DMS 273 (cell line): ENCODE data around the gene ATG7.

Source experiments
- DNase-seq: peaks from one replicate; lab custom pipeline; 2025; ENCODE audit not compliant: unreplicated experiment; lab: John Stamatoyannopoulos, UW

The ATG7 gene, protein sequence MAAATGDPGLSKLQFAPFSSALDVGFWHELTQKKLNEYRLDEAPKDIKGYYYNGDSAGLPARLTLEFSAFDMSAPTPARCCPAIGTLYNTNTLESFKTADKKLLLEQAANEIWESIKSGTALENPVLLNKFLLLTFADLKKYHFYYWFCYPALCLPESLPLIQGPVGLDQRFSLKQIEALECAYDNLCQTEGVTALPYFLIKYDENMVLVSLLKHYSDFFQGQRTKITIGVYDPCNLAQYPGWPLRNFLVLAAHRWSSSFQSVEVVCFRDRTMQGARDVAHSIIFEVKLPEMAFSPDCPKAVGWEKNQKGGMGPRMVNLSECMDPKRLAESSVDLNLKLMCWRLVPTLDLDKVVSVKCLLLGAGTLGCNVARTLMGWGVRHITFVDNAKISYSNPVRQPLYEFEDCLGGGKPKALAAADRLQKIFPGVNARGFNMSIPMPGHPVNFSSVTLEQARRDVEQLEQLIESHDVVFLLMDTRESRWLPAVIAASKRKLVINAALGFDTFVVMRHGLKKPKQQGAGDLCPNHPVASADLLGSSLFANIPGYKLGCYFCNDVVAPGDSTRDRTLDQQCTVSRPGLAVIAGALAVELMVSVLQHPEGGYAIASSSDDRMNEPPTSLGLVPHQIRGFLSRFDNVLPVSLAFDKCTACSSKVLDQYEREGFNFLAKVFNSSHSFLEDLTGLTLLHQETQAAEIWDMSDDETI

GRCh38 chr3:11271986-11272904, at the start of gene ATG7:
ATG7 (plus strand) TSS chr3:11272397; CDS start chr3:11298696, 26,299 bp downstream.
- DNase-seq = peak; percentile 97

DNA sequence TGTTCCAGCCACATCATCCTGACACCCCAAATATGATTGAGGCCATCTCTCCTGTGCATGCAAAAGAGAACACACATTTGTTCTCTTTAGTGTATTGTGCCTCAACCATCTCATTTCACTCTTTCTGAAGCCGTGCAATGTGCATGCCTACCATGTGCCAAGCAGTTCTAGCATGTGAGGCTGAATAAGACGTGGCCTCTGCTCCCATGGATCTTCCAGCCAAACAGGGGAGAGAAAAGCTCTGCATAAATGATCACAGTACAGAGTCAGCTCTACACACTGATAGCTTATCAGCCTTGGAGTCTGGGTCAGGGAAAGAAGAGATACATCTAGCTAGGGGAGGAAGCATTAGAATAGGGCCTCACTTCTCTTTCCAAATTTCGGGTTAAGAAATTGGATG, 48.2 kb upstream of the ATG7 start:
- DNase-seq = no peak

GRCh38 chr3:11224870-11225229, 47.3 kb upstream of the ATG7 start:
- DNase-seq = no peak

- no peak for DNase-seq
Measured at GRCh38 chr3:11226042-11226370, 46.2 kb upstream of the ATG7 start.

DNA sequence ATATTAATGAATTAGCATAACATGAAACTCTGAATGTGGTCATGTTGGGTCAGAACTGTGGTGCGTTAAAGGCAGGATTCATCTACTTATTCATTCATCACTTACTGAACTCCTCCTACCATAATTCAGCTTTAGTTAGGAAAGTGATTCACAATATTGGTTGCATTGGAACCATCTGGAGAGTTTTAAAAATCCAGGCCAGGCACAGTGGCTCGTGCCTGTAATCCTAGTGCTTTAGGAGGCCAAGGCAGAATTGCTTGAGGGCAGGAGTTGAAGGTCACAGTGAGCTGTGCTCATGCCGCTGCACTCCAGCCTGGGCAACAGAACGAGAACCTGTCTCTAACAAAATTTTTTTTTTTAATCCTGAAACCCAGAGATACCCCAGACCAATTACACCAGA, 44.2 kb upstream of the ATG7 start:
- no peak for DNase-seq

DNA sequence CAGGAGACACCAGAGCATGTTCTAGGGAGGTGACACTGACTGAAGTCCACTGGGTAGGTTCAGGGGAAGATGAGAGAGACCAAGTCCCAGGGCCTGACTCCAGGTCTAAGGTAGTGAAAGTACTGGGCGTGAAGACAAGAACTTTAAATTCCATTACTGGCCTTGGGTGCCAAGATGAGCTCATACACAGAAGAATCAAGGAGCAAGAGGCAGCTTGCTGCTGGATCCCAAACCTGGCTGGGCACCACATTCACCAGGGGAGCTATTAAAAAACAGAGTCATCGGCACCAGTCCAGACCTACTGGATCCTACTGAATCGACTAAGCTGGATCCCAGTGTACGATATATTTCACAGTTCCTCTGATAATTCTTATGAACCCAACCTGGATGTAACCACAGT, 42.1 kb upstream of the ATG7 start:
- no peak for DNase-seq

- no peak for DNase-seq
Measured at GRCh38 chr3:11230832-11231231, 41.4 kb upstream of the ATG7 start.

- DNase-seq = no peak
Measured at GRCh38 chr3:11235385-11235784, 36.8 kb upstream of the ATG7 start.

GRCh38 chr3:11236588-11237461, 35.4 kb upstream of the ATG7 start:
- peak; percentile 69 for DNase-seq

- no peak for DNase-seq
Measured at GRCh38 chr3:11238060-11238459, 34.1 kb upstream of the ATG7 start.

DNA sequence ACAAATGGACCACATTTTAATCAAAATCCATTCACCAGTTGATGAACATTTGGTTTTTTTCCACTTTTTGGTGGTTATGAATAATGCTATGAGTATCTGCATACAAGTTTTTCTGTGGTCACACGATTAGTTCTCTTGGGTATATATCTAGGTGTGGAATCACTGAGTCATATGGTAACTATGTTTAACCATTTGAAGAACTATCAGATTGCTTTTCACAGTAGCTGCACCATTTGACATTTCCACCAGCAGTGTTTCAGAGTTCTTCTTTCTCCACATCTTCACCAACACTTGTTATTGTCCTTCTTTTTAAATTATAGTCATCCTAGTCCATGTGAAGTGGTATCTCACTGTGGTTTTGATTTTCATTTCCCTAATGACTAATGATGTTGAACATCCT, 33.3 kb upstream of the ATG7 start:
- no peak for DNase-seq

DNA sequence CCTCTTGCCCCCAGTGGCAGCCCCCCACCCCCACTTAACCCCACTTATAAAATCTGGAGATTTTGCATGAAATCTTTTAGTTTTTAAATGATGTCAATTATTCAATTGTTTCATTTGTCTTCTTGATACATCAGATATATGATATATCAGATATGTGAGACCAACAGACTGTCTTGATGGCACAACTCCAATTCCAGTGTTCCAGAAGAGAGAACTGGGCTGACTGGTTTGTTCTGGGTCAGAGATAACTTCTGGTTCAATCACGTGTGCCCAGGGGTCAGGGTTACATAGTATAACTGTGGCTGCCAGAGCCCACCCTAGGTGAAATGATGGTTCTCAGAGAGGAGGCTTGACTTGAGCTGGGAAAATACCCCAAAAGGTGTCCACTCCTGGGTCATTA, 32.4 kb upstream of the ATG7 start:
- DNase-seq = no peak

DNA sequence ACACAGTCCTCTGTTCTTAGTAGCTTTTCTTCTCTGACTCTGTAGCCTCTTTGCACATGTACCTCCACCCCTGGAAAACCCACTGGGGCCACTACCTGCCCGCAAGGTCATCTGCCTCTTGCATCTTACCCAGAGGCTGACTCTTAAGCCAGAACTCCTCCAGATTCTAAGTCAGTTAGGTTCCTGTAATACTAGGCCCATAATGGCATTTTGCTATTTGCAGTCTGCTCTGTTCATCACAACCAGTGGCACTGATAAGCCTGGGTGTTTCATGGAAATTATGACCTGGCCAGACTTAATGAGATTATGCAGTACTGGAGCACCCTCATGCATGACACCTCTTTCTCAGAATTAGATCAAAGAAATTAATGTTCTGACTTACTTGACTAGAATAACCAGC, 31.7 kb upstream of the ATG7 start:
- no peak for DNase-seq

DNA sequence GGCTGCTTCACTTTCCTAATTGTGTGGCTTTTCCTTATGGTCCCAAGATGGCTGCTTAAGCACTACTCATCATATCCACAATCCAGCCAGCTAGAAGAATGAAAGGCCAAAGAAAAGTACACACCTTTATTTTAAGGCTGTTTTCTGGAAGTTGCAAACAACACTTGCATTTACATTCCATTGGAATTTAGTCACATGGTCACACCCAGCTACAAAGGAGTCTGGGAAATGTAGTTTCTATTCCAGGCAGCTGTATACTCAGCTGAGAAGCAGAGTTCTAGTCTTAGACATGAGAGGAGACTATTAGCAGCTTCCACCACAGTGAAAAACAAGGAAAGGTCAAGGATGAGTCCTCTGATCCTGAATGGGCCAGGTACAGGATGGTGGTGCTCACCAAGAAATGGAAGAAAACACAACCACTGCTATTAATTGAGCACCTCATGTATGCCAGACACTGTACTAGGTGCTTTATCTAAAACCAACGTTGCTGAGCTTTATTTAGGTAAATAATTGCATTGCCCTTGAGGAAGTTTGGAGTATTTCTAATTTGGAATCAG, 28.0 kb upstream of the ATG7 start:
- DNase-seq = no peak

DNA sequence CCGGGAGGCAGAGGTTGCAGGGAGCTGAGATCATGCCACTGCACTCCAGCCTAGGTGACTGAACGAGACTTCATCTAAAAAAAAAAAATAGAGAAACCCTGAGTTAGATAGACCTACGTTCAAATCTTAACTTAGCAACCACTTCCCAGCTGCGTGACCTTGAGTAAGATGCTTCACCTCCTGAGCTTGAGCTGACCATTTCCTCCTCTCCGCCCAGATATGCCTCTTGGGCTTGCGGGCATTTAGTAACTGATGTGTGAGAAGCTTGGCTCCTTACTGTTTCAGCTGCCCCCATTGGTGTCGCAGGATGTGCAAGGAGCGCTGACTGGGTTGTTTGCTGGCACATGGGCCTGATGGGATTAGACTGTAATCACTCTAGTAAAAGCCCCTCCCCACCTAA, 26.9 kb upstream of the ATG7 start:
- no peak for DNase-seq

- DNase-seq = no peak
Measured at GRCh38 chr3:11245827-11246662, 26.2 kb upstream of the ATG7 start.

DNA sequence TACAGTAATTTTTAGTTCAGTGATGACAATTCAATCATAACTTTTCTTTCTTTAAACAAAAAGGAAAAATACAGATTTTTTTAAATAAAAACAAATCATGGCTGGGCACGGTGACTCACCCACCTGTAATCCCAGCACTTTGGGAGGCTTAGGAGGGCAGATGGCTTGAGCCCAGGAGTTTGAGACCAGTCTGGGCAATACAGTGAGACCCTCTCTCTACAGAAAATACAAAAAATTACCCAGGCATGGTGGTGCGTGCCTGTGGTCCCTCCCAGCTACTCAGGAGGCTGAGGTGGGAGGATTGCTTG, 25.6 kb upstream of the ATG7 start:
- DNase-seq = no peak

- no peak for DNase-seq
Measured at GRCh38 chr3:11247362-11247761, 24.8 kb upstream of the ATG7 start.

DNA sequence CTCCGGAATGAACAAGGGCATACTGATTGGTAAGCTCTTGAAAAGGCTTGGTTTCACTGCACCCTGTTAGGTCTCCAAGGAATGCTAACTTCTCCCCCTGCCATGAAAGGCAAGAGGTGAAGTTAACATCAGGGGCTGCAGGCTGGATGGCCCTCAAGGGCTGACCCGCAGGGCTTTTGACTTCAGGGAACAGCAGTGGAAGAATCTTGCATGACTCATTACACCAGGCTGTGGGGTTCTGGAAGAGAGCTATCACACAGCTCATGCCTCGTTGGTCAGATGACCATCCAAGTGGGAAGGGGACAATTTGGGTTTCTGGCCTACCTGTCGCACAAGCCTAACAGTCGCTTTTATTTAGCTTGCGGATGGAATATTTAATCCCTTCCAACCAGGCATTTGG, 23.6 kb upstream of the ATG7 start:
- DNase-seq = no peak
